A549 (cell line): ENCODE results near the gene CCDC70.

Source experiments
- CHD4 ChIP-seq: fragments of 200-600 bp; sonication (generic); IDR thresholded peaks from 2 replicates; pipeline ENCODE4 v1.6.1; 2016; ENCODE audit warnings: antibody characterized with exemption, mild to moderate bottlenecking, borderline replicate concordance
- CTCF ChIP-seq: fragments of >200 bp; sonication (Bioruptor Twin); formaldehyde crosslinking; IDR thresholded peaks from 3 replicates; pipeline ENCODE4 v1.5.1; 2016
- EP300 ChIP-seq, 2 experiments: fragments of >200 bp; sonication (Bioruptor Twin); formaldehyde crosslinking; IDR thresholded peaks; 2 replicates in 1 of 2; 3 replicates in 1 of 2; pipeline ENCODE4 v1.6.1; 2016 to 2017
- ESRRA ChIP-seq: fragments of 150-350 bp; IDR thresholded peaks from 2 replicates; pipeline ENCODE4 v1.6.1; 2014; ENCODE audit warnings: mild to moderate bottlenecking, low read length, borderline replicate concordance
- HOXA7 ChIP-seq: fragments of 250-450 bp; sonication (Bioruptor Pico); IDR thresholded peaks from 2 replicates; pipeline ENCODE4 v1.5.0; 2020; ENCODE audit warnings: mild to moderate bottlenecking, moderate library complexity
- POLR2A ChIP-seq: IDR thresholded peaks from 2 replicates; pipeline ENCODE4 v1.6.1; 2012; ENCODE audit warnings: mild to moderate bottlenecking, low read length
- SMC3 ChIP-seq: fragments of >200 bp; sonication (Bioruptor Twin); formaldehyde crosslinking; IDR thresholded peaks from 3 replicates; pipeline ENCODE4 v1.6.1; 2018; ENCODE audit warnings: inconsistent platforms
- SREBF2 ChIP-seq: fragments of 450-650 bp; IDR thresholded peaks from 2 replicates; pipeline ENCODE4 v1.6.1; 2014; ENCODE audit warnings: mild to moderate bottlenecking, moderate library complexity
- TP53 ChIP-seq: fragments of 250-450 bp; sonication (Bioruptor Pico); IDR thresholded peaks from 2 replicates; pipeline ENCODE4 v1.5.0; 2021; ENCODE audit warnings: mild to moderate bottlenecking, moderate library complexity
- TF ChIP-seq, protein P1 (sequence below): IDR thresholded peaks from 2 replicates; pipeline ENCODE4 v1.6.1; 2012

- TF ChIP-seq CTCF = no peak
- no peak for TF ChIP-seq CHD4
- no peak for TF ChIP-seq EP300 (IDR thresholded peaks at IDR 0.05)
- TF ChIP-seq TP53 (CRISPR knock-in tag) = no peak
- TF ChIP-seq ESRRA = no peak
- no peak for TF ChIP-seq POLR2A
- no peak for TF ChIP-seq SMC3
- no peak for TF ChIP-seq HOXA7 (CRISPR knock-in tag)
- TF ChIP-seq, protein P1, sequence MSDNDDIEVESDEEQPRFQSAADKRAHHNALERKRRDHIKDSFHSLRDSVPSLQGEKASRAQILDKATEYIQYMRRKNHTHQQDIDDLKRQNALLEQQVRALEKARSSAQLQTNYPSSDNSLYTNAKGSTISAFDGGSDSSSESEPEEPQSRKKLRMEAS = no peak
- TF ChIP-seq SREBF2 = no peak
Measured at GRCh38 chr13:51818276-51818675, 43.5 kb upstream of the CCDC70 start.
